NB4 (cell line): Measurements from ENCODE around the gene HMSD.

Experiments used
- DNase-seq: peaks from one replicate; pipeline ENCODE4 v3.0.0; 2010; ENCODE audit warnings: low read depth
- H3K4me3 ChIP-seq: one replicate; pipeline ENCODE4 v1.5.1; 2011; ENCODE audit warnings: mild to moderate bottlenecking, low read depth, low read length, moderate library complexity
- MYC ChIP-seq: IDR thresholded peaks from 2 replicates; pipeline ENCODE4 v1.6.1; 2011; ENCODE audit warnings: low read depth, low read length
- POLR2A ChIP-seq: IDR thresholded peaks from 2 replicates; pipeline ENCODE4 v1.6.1; 2011; ENCODE audit warnings: mild to moderate bottlenecking; ENCODE audit not compliant: insufficient read length; ENCODE audit errors: extremely low read depth
- TF ChIP-seq, protein P1 (sequence below): IDR thresholded peaks from one replicate; pipeline ENCODE4 v1.5.1; 2012; ENCODE audit warnings: low read depth, low read length
- TF ChIP-seq, protein P2 (sequence below): IDR thresholded peaks from 2 replicates; pipeline ENCODE4 v1.6.1; 2011; ENCODE audit warnings: low read depth, low read length

HMSD gene

DNA sequence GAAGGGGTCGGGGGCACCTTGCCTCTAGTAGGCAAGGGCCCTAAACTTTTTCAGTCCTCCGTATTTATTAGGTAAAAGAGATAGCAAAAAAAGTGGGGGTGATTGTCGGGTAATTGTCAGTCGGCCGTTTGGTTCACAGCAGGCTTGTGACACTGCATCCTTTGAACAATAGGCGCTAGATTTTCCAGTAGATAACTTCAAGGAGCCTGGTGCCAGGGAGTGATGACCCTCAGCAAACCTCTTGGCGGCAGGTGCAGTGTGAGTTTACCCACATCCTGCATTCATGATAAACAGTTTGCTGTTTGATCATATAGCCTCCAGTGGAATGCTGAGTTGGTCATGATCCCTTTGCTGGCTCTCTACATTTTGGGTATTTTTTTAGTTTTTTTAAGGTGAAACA is 43.6 kb downstream of the HMSD start:
- no peak overlapping the region for H3K4me3 ChIP-seq
- DNase-seq: no peak
- TF ChIP-seq, protein P1, sequence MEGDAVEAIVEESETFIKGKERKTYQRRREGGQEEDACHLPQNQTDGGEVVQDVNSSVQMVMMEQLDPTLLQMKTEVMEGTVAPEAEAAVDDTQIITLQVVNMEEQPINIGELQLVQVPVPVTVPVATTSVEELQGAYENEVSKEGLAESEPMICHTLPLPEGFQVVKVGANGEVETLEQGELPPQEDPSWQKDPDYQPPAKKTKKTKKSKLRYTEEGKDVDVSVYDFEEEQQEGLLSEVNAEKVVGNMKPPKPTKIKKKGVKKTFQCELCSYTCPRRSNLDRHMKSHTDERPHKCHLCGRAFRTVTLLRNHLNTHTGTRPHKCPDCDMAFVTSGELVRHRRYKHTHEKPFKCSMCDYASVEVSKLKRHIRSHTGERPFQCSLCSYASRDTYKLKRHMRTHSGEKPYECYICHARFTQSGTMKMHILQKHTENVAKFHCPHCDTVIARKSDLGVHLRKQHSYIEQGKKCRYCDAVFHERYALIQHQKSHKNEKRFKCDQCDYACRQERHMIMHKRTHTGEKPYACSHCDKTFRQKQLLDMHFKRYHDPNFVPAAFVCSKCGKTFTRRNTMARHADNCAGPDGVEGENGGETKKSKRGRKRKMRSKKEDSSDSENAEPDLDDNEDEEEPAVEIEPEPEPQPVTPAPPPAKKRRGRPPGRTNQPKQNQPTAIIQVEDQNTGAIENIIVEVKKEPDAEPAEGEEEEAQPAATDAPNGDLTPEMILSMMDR: no peak
- TF ChIP-seq POLR2A (no peak), MYC (no peak)
- TF ChIP-seq, protein P2, sequence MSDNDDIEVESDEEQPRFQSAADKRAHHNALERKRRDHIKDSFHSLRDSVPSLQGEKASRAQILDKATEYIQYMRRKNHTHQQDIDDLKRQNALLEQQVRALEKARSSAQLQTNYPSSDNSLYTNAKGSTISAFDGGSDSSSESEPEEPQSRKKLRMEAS: no peak

DNA sequence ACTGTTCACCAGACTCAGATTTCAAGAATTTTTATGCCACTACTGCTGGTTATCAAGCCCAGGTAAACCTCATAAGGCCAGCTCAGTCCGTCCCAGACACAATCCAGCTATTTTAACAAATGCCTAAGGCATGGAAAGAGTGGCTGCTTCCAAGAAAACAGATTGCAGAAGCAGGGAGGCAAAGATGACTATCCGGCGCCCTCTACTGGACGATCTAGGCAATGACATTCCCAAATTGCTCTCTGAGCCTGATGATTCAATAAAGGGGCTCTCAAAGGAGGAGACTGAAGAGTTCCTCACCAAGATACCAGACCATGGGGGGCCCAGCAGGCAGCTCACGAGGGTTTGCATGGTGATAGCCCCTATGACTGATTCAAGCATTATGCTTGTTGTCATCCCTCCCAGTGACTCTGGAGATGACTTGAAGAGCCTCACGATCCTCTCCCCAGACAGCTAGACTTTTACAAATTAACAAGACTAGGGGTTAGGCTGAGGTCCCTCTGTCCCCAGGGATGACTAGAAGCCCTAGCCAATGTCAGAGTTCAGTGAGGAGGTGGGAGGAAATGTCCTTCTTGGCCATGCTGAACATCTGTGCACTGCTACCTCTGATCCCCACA is 45.8 kb downstream of the HMSD start:
- TF ChIP-seq, protein P2: no peak
- TF ChIP-seq MYC (no peak), POLR2A (no peak)
- TF ChIP-seq, protein P1: peak; percentile 79
- no peak overlapping the region for H3K4me3 ChIP-seq
- DNase-seq: peak; percentile 58

DNA sequence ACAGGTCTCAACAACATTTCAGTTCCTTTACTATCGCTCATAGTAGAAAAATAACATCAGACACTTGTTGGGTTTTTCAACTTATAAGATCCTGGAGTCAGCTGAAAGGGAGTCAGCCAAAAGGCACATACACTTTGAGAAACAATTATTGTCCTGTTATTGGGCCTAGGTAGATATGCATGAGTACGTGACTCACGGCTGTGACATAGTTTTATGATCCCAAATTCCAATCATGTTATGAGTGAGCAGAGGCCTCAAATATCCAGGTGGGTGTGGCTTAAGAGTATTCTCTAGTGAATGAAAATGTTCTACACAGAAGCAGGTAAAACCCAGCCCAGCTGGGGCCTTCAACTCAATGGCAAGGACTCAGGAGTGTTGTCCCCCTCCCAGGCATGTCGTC is 47.9 kb downstream of the HMSD start:
- no peak for DNase-seq
- TF ChIP-seq, protein P2: no peak
- TF ChIP-seq MYC (no peak), POLR2A (no peak)
- TF ChIP-seq, protein P1: no peak

DNA sequence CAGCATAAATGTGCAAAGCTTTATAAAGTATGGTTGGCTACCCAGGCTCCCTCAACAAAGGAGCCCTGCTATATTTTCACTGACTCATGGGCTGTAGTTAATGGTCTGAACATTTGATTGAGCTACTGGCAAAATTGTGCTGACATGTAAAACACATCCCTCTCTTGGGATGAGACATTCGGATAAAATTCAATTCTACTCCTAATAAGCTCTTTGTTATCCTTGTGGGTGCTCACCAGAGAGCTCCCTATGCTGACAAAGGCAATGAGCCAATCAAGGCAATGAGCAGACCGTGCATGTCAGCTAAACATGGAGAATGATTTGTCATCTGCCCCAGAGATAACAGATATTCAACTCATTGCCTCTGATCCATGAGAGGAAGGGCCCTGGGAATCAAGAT is 48.5 kb downstream of the HMSD start:
- DNase-seq: no peak
- TF ChIP-seq, protein P2: no peak
- TF ChIP-seq MYC (no peak), POLR2A (no peak)
- TF ChIP-seq, protein P1: no peak
- no peak overlapping the region for H3K4me3 ChIP-seq

More for the DNA sequence above, 47.9 kb downstream of the HMSD start:
- H3K4me3 ChIP-seq: no peak overlapping the region

DNA sequence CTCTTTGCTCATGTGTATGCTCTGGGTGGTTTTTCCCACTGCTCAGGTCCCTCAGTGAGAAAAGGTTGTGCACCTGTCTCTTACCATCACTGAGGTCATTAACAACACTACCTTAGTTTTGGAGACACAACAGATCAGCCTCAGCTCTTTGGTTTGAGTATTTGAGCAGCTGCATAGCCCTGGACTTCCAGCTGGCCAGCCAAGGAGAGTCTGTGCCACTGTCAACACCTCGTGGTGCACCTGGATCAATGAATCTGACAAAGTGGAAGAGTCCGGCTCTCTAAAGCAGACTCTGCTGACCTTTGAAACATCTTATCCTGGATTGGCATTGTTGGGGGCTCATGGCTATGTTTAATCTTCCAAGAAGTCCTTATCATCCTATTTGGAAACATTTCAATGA is 50.8 kb downstream of the HMSD start:
- no peak for DNase-seq
- H3K4me3 ChIP-seq: no peak overlapping the region
- no peak for TF ChIP-seq POLR2A
- TF ChIP-seq MYC: no peak
- TF ChIP-seq, protein P1: no peak
- TF ChIP-seq, protein P2: no peak

DNA sequence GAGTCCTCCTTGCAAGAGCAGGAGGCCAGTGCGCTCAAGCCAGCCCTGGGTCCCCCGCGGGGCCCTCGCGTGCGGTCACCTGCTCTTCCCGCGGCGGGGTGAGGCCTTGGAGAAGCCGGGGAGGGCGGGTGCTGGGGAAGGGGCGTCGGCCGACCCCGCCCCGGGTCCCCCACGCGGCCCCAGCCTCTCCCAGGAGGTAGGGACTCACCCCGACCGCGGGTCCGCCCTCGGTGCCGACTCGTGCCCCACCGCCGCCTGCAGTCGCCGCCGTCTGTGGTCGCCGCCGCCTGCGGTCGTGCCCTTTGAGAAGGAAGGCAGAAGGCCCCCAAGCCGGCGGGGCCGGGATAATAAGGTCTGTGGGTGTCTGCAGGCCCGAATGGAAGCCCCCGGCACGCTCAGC is 53.5 kb downstream of the HMSD start:
- no peak overlapping the region for H3K4me3 ChIP-seq
- TF ChIP-seq POLR2A (no peak), MYC (no peak)
- TF ChIP-seq, protein P1: no peak
- TF ChIP-seq, protein P2: no peak
- DNase-seq: no peak
